Hepatocyte (in vitro differentiated cells): ENCODE data around the gene DNAJA3.

ENCODE experiments used
- EZH2 ChIP-seq: fragments of 200-600 bp; sonication (generic); IDR thresholded peaks from 2 replicates; pipeline ENCODE4 v1.6.1; 2016; ENCODE audit warnings: antibody characterized with exemption, mild to moderate bottlenecking, borderline replicate concordance
- EZH2phosphoT487 ChIP-seq: fragments of 200-600 bp; sonication (generic); IDR thresholded peaks from one replicate; pipeline ENCODE4 v1.6.1; 2018; ENCODE audit warnings: antibody characterized with exemption, mild to moderate bottlenecking, low read depth, moderate library complexity; ENCODE audit not compliant: unreplicated experiment, severe bottlenecking
- TF ChIP-seq, protein P1 (sequence below): fragments of 200-600 bp; sonication (generic); IDR thresholded peaks from 2 replicates; pipeline ENCODE4 v1.5.1; 2016; ENCODE audit warnings: antibody characterized with exemption, mild to moderate bottlenecking; ENCODE audit not compliant: poor library complexity

- no peak for TF ChIP-seq EZH2phosphoT487
- TF ChIP-seq, protein P1, sequence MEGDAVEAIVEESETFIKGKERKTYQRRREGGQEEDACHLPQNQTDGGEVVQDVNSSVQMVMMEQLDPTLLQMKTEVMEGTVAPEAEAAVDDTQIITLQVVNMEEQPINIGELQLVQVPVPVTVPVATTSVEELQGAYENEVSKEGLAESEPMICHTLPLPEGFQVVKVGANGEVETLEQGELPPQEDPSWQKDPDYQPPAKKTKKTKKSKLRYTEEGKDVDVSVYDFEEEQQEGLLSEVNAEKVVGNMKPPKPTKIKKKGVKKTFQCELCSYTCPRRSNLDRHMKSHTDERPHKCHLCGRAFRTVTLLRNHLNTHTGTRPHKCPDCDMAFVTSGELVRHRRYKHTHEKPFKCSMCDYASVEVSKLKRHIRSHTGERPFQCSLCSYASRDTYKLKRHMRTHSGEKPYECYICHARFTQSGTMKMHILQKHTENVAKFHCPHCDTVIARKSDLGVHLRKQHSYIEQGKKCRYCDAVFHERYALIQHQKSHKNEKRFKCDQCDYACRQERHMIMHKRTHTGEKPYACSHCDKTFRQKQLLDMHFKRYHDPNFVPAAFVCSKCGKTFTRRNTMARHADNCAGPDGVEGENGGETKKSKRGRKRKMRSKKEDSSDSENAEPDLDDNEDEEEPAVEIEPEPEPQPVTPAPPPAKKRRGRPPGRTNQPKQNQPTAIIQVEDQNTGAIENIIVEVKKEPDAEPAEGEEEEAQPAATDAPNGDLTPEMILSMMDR = no peak
- TF ChIP-seq EZH2 = no peak
Measured at GRCh38 chr16:4385066-4385788, 40.4 kb upstream of the DNAJA3 start.
